ENCODE results near the gene MOB3B. TPM values are rescaled to one million over a fixed set of nuclear protein-coding genes. Genes with fewer than 3 reads are reported as not detected.
A peak's percentile ranks its signal among the peaks of the same experiment; 100 is the strongest.

MOB3B gene
- total RNA-seq, 1 donor from 2014 or later, result 9.4 TPM

- no peak for DNase-seq (ENCODE audit: low spot score)
Observed at GRCh38 chr9:27391040-27391895, 138.3 kb downstream of the MOB3B start.

- DNase-seq (ENCODE audit: low spot score), result no peak
Observed at GRCh38 chr9:27388150-27388549, 141.5 kb downstream of the MOB3B start.

- no peak for DNase-seq (ENCODE audit: low spot score)
Observed at GRCh38 chr9:27387722-27388121, 141.9 kb downstream of the MOB3B start.

- DNase-seq (ENCODE audit: low spot score), result no peak
Observed at GRCh38 chr9:27386571-27387091, 143.0 kb downstream of the MOB3B start.

GRCh38 chr9:27385606-27386322 lies 143.8 kb downstream of the MOB3B start:
- DNase-seq (ENCODE audit: low spot score), result peak; percentile 55

- no peak for DNase-seq (ENCODE audit: low spot score)
Observed at GRCh38 chr9:27384262-27385014, 145.2 kb downstream of the MOB3B start.

GRCh38 chr9:27383524-27383923 lies 146.1 kb downstream of the MOB3B start:
- no peak for DNase-seq (ENCODE audit: low spot score)

- no peak for DNase-seq (ENCODE audit: low spot score)
Observed at GRCh38 chr9:27382975-27383374, 146.6 kb downstream of the MOB3B start.

- DNase-seq (ENCODE audit: low spot score), result no peak
Observed at GRCh38 chr9:27382308-27382707, 147.3 kb downstream of the MOB3B start.

GRCh38 chr9:27379311-27380251 lies 150.0 kb downstream of the MOB3B start:
- no peak for DNase-seq (ENCODE audit: low spot score)

GRCh38 chr9:27377811-27378456 lies 151.7 kb downstream of the MOB3B start:
- no peak for DNase-seq (ENCODE audit: low spot score)

- DNase-seq (ENCODE audit: low spot score), result no peak
Observed at GRCh38 chr9:27377147-27377807, 152.3 kb downstream of the MOB3B start.

- no peak for DNase-seq (ENCODE audit: low spot score)
Observed at GRCh38 chr9:27373851-27374250, 155.8 kb downstream of the MOB3B start.

- no peak for DNase-seq (ENCODE audit: low spot score)
Observed at GRCh38 chr9:27372615-27373014, 157.0 kb downstream of the MOB3B start.

- no peak for DNase-seq (ENCODE audit: low spot score)
Observed at GRCh38 chr9:27371382-27371781, 158.2 kb downstream of the MOB3B start.

GRCh38 chr9:27369591-27369990 lies 160.0 kb downstream of the MOB3B start:
- no peak for DNase-seq (ENCODE audit: low spot score)

GRCh38 chr9:27368316-27368985 lies 161.2 kb downstream of the MOB3B start:
- no peak for DNase-seq (ENCODE audit: low spot score)

GRCh38 chr9:27367921-27368315 lies 161.7 kb downstream of the MOB3B start:
- DNase-seq (ENCODE audit: low spot score), result no peak

- DNase-seq (ENCODE audit: low spot score), result no peak
Observed at GRCh38 chr9:27367175-27367798, 162.3 kb downstream of the MOB3B start.
